ENCODE results near the gene TOLLIP. TPM values are rescaled to one million over a fixed set of nuclear protein-coding genes. Genes with fewer than 3 reads are reported as not detected.

Gene TOLLIP
- total RNA-seq, 1 donor from 2014 or later: 65.3 TPM

DNA sequence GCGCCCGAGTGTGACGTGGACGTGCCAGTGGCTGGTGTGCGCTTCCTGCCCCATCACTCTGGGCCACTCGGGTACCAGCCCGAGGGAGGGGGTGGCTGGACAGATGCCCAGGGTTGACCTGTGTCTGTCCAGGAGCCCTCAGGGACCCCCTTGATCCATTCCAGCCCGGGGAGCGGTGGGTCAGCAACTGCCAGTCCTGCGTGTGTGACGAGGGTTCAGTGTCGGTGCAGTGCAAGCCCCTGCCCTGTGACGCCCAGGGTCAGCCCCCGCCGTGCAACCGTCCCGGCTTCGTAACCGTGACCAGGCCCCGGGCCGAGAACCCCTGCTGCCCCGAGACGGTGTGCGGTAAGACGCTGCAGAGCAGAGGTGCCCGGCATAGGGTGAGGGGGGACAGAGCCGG is 52.1 kb downstream of the TOLLIP start:
- no peak for DNase-seq (ENCODE audit: low spot score)
- Mint-ChIP-seq H3K4me1 (ENCODE audit: unreplicated experiment) (no peaks in the 10 kb centered on the region), H3K27me3 (ENCODE audit: unreplicated experiment) (peaks cover 24% of the 10 kb centered on the region)

DNA sequence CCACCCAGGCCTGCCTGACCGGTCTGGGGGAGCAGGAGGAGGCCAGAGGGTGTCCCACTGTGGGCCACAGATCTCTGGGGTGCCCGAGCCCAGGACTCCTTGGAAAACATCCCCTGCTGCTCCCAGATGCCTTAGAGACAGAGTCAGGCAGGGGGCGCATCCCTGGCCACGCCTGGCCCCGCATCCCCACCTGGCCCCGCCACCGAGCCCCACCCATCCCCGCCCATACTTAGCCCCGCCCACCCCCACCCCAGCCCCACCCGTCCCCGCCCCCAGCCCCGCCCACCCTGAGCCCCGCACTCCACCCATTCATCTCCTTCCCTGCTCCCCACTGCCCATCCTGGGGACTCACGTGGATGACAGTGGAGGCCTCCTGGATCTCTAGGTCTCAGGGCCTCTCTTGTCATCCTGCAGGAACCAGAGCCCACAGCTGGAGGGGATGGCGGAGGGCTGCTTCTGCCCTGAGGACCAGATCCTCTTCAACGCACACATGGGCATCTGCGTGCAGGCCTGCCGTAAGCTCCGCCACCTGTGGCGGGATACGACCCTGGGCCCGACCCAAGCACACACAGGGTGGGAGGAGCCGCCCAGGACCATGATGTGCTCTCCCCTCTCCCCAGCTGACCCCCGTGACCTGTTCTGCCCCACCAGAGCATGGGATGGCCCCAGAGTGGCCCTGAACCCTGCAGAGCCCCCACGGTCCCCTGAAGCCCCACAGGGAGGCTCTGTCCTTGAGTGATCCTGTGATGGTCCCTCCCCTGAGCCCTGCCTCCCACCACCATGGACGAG is 53.0 kb downstream of the TOLLIP start:
- Mint-ChIP-seq H3K9me3 (ENCODE audit: unreplicated experiment) (no peaks in the 10 kb centered on the region), H3K36me3 (ENCODE audit: low read depth, unreplicated experiment) (peaks cover 8% of the 10 kb centered on the region), H3K27ac (ENCODE audit: unreplicated experiment) (no peak overlapping the region), H3K27me3 (ENCODE audit: unreplicated experiment) (peaks cover 23% of the 10 kb centered on the region), H3K4me1 (ENCODE audit: unreplicated experiment) (no peaks in the 10 kb centered on the region), H3K4me3 (ENCODE audit: unreplicated experiment) (no peak overlapping the region)
- no peak for DNase-seq (ENCODE audit: low spot score)
- TF ChIP-seq, protein P1, sequence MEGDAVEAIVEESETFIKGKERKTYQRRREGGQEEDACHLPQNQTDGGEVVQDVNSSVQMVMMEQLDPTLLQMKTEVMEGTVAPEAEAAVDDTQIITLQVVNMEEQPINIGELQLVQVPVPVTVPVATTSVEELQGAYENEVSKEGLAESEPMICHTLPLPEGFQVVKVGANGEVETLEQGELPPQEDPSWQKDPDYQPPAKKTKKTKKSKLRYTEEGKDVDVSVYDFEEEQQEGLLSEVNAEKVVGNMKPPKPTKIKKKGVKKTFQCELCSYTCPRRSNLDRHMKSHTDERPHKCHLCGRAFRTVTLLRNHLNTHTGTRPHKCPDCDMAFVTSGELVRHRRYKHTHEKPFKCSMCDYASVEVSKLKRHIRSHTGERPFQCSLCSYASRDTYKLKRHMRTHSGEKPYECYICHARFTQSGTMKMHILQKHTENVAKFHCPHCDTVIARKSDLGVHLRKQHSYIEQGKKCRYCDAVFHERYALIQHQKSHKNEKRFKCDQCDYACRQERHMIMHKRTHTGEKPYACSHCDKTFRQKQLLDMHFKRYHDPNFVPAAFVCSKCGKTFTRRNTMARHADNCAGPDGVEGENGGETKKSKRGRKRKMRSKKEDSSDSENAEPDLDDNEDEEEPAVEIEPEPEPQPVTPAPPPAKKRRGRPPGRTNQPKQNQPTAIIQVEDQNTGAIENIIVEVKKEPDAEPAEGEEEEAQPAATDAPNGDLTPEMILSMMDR (IDR thresholded peaks at IDR 0.05; ENCODE audit: unreplicated experiment): no peak

More for the DNA sequence above, 52.1 kb downstream of the TOLLIP start:
- H3K27ac Mint-ChIP-seq (ENCODE audit: unreplicated experiment): no peak overlapping the region
- TF ChIP-seq, protein P1 (IDR thresholded peaks at IDR 0.05; ENCODE audit: unreplicated experiment): no peak
- no peak overlapping the region for H3K4me3 Mint-ChIP-seq (ENCODE audit: unreplicated experiment)
- peaks cover 5% of the 10 kb centered on the region for H3K36me3 Mint-ChIP-seq (ENCODE audit: low read depth, unreplicated experiment)
- no peaks in the 10 kb centered on the region for H3K9me3 Mint-ChIP-seq (ENCODE audit: unreplicated experiment)

DNA sequence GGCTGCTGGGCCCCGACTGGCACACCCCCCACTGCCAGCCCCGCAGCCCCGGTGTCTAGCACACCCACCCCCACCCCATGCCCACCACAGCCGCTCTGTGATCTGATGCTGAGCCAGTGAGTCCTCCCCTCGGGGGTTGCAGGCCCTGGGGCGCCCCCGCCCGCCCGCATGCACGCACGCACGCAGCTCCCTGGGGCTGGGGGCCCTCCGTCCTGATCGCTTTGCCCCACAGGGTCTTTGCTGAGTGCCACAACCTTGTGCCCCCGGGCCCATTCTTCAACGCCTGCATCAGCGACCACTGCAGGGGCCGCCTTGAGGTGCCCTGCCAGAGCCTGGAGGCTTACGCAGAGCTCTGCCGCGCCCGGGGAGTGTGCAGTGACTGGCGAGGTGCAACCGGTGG is 54.3 kb downstream of the TOLLIP start:
- H3K9me3 Mint-ChIP-seq (ENCODE audit: unreplicated experiment): no peaks in the 10 kb centered on the region
- no peaks in the 10 kb centered on the region for H3K4me1 Mint-ChIP-seq (ENCODE audit: unreplicated experiment)
- peaks cover 24% of the 10 kb centered on the region for H3K27me3 Mint-ChIP-seq (ENCODE audit: unreplicated experiment)
- no peak overlapping the region for H3K27ac Mint-ChIP-seq (ENCODE audit: unreplicated experiment)
- no peak overlapping the region for H3K4me3 Mint-ChIP-seq (ENCODE audit: unreplicated experiment)
- H3K36me3 Mint-ChIP-seq (ENCODE audit: low read depth, unreplicated experiment): peaks cover 8% of the 10 kb centered on the region
- TF ChIP-seq, protein P1 (IDR thresholded peaks at IDR 0.05; ENCODE audit: unreplicated experiment): no peak
- no peak for DNase-seq (ENCODE audit: low spot score)

DNA sequence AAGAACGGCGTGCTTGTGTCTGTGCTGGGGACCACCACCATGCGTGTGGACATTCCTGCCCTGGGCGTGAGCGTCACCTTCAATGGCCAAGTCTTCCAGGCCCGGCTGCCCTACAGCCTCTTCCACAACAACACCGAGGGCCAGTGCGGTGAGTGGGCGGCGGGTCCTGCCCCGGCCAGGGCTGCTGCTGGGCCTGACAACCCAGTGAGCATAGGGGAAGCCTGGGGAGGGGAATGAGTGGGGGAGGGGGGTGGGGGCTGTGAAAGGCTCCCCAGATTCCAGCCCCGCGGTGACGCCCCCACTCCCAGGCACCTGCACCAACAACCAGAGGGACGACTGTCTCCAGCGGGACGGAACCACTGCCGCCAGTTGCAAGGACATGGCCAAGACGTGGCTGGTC is 54.7 kb downstream of the TOLLIP start:
- peaks cover 23% of the 10 kb centered on the region for H3K27me3 Mint-ChIP-seq (ENCODE audit: unreplicated experiment)
- no peak overlapping the region for H3K27ac Mint-ChIP-seq (ENCODE audit: unreplicated experiment)
- no peaks in the 10 kb centered on the region for H3K9me3 Mint-ChIP-seq (ENCODE audit: unreplicated experiment)
- TF ChIP-seq, protein P1 (IDR thresholded peaks at IDR 0.05; ENCODE audit: unreplicated experiment): no peak
- no peak overlapping the region for H3K4me3 Mint-ChIP-seq (ENCODE audit: unreplicated experiment)
- DNase-seq (ENCODE audit: low spot score): no peak
- H3K36me3 Mint-ChIP-seq (ENCODE audit: low read depth, unreplicated experiment): peaks cover 8% of the 10 kb centered on the region
- H3K4me1 Mint-ChIP-seq (ENCODE audit: unreplicated experiment): no peaks in the 10 kb centered on the region

DNA sequence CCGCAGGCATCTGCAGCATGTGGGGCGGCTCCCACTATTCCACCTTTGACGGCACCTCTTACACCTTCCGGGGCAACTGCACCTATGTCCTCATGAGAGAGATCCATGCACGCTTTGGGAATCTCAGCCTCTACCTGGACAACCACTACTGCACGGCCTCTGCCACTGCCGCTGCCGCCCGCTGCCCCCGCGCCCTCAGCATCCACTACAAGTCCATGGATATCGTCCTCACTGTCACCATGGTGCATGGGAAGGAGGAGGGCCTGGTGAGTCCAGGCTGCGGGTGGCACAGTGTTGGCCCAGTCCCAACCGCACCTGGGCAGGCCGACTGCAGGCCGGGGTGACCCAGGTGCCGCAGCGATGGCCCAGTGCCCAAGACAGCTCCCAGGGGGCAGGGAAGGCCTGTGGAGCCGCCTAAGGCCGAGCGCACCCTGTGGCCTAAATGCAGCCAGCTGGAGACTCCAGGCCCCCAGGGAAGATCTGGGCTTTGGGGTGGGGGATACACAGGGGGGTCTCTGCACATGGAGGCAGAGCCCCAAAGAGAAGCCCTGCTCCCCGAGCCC is 55.3 kb downstream of the TOLLIP start:
- DNase-seq (ENCODE audit: low spot score): no peak
- Mint-ChIP-seq H3K36me3 (ENCODE audit: low read depth, unreplicated experiment) (peaks cover 8% of the 10 kb centered on the region), H3K4me3 (ENCODE audit: unreplicated experiment) (peak overlapping the region; percentile 54), H3K9me3 (ENCODE audit: unreplicated experiment) (no peaks in the 10 kb centered on the region), H3K4me1 (ENCODE audit: unreplicated experiment) (no peaks in the 10 kb centered on the region), H3K27me3 (ENCODE audit: unreplicated experiment) (peaks cover 18% of the 10 kb centered on the region), H3K27ac (ENCODE audit: unreplicated experiment) (no peak overlapping the region)
- TF ChIP-seq, protein P1 (IDR thresholded peaks at IDR 0.05; ENCODE audit: unreplicated experiment): no peak
